Measurements from ENCODE around the gene RPS6KA4. TPM values are rescaled to one million over a fixed set of nuclear protein-coding genes. Genes with fewer than 3 reads are reported as not detected.

Gene RPS6KA4
- total and polyA plus RNA-seq, 2 of the 13 experiments (the other 11 are each of a cell fraction or from before 2014, with no cell fraction given) = 8.9 to 14.2 TPM

- BruUV-seq (replicated peaks) = no TSS peak
- POLR2A ChIA-PET = no interaction called here
- Histone ChIP-seq H3K9me3 (ENCODE audit: low read length) (no peaks in the 10 kb centered on the region), H3K27ac (ENCODE audit: extremely low read length, insufficient read depth, low read length) (no peak overlapping the region), H3K4me2 (ENCODE audit: low read depth, low read length) (no peak overlapping the region), H3K9ac (ENCODE audit: insufficient read depth, low read depth, low read length) (no peak overlapping the region), H3K79me2 (ENCODE audit: insufficient read depth, low read length) (no peaks in the 10 kb centered on the region), H3K4me3 (replicated peaks in 1 of 3; ENCODE audit: insufficient read depth in 1 of 3, low read depth in 2 of 3, low read length in 3 of 3) (no peak overlapping the region), H3K36me3 (replicated peaks in 1 of 2; ENCODE audit: control insufficient read depth in 1 of 2, insufficient read depth in 2 of 2, low read length in 2 of 2) (no peaks in the 10 kb centered on the region), H3K27me3 (ENCODE audit: control insufficient read depth in 1 of 2, insufficient read depth in 2 of 2, low read length in 2 of 2) (peaks cover 9 to 77% of the 10 kb centered on the region in 2 experiments; a peak in 4 of 5 replicates), H2AFZ (ENCODE audit: low read length) (no peak overlapping the region), H3K4me1 (ENCODE audit: insufficient read depth, low read length) (no peaks in the 10 kb centered on the region), H4K20me1 (ENCODE audit: insufficient read depth, low read length) (no peaks in the 10 kb centered on the region)
- in situ Hi-C loops (cut with HindIII; ENCODE audit: extremely low pct_ligation_motif_present, low pct_unique_long_range_greater_than_20kb) (no loop called here), intact Hi-C loops (cut with micrococcal nuclease; ENCODE audit: unreplicated experiment) (no loop called here)
- CTCF ChIA-PET (ENCODE audit: low intra/inter-chr PET ratio, low total read pairs) = no interaction called here
- no peak for DNase-seq (ENCODE audit: low spot score)
- TF ChIP-seq PAX8 (CRISPR knock-in tag; IDR thresholded peaks at IDR 0.05; ENCODE audit: borderline replicate concordance) (no peak), ZNF350 (CRISPR knock-in tag; IDR thresholded peaks at IDR 0.05; ENCODE audit: borderline replicate concordance, low read depth) (no peak)
- WGBS (ENCODE audit: low lambda C conversion rate) = 8% methylated on average over 6 of the region's 6 CpGs
- peak; percentile 50; the same call in 2 of the 3 replicates for ATAC-seq
- no peak for FAIRE-seq
Measured at GRCh38 chr11:64381350-64381749, 22.4 kb downstream of the RPS6KA4 start.

- FAIRE-seq (no peak), DNase-seq (ENCODE audit: low spot score) (no peak), ATAC-seq (no peak)
- Histone ChIP-seq H3K4me3 (replicated peaks in 1 of 3; ENCODE audit: insufficient read depth in 1 of 3, low read depth in 2 of 3, low read length in 3 of 3) (no peak overlapping the region), H3K27me3 (ENCODE audit: control insufficient read depth in 1 of 2, insufficient read depth in 2 of 2, low read length in 2 of 2) (peaks cover 9 to 78% of the 10 kb centered on the region in 2 experiments; a peak in 4 of 5 replicates), H3K4me1 (ENCODE audit: insufficient read depth, low read length) (no peaks in the 10 kb centered on the region), H3K4me2 (ENCODE audit: low read depth, low read length) (no peak overlapping the region), H4K20me1 (ENCODE audit: insufficient read depth, low read length) (no peaks in the 10 kb centered on the region), H3K36me3 (replicated peaks in 1 of 2; ENCODE audit: control insufficient read depth in 1 of 2, insufficient read depth in 2 of 2, low read length in 2 of 2) (no peaks in the 10 kb centered on the region), H2AFZ (ENCODE audit: low read length) (no peak overlapping the region), H3K79me2 (ENCODE audit: insufficient read depth, low read length) (no peaks in the 10 kb centered on the region), H3K9ac (ENCODE audit: insufficient read depth, low read depth, low read length) (no peak overlapping the region), H3K27ac (ENCODE audit: extremely low read length, insufficient read depth, low read length) (no peak overlapping the region), H3K9me3 (ENCODE audit: low read length) (no peaks in the 10 kb centered on the region)
- ChIA-PET CTCF (ENCODE audit: low intra/inter-chr PET ratio, low total read pairs) (no interaction called here), POLR2A (no interaction called here)
- intact Hi-C loops (cut with micrococcal nuclease; ENCODE audit: unreplicated experiment) (no loop called here), in situ Hi-C loops (cut with HindIII; ENCODE audit: extremely low pct_ligation_motif_present, low pct_unique_long_range_greater_than_20kb) (no loop called here)
- WGBS (ENCODE audit: low lambda C conversion rate) = 24% methylated on average over 6 of the region's 6 CpGs
- TF ChIP-seq ZNF747 (CRISPR knock-in tag; IDR thresholded peaks at IDR 0.05; ENCODE audit: borderline replicate concordance) (no peak), JUNB (CRISPR knock-in tag; IDR thresholded peaks at IDR 0.05; ENCODE audit: borderline replicate concordance) (no peak), NR2C2 (CRISPR knock-in tag; IDR thresholded peaks at IDR 0.05; ENCODE audit: borderline replicate concordance) (no peak)
- no TSS peak for BruUV-seq (replicated peaks)
Measured at GRCh38 chr11:64382047-64382446, 23.1 kb downstream of the RPS6KA4 start.
